Measurements from ENCODE around the gene WDR83.

DNA sequence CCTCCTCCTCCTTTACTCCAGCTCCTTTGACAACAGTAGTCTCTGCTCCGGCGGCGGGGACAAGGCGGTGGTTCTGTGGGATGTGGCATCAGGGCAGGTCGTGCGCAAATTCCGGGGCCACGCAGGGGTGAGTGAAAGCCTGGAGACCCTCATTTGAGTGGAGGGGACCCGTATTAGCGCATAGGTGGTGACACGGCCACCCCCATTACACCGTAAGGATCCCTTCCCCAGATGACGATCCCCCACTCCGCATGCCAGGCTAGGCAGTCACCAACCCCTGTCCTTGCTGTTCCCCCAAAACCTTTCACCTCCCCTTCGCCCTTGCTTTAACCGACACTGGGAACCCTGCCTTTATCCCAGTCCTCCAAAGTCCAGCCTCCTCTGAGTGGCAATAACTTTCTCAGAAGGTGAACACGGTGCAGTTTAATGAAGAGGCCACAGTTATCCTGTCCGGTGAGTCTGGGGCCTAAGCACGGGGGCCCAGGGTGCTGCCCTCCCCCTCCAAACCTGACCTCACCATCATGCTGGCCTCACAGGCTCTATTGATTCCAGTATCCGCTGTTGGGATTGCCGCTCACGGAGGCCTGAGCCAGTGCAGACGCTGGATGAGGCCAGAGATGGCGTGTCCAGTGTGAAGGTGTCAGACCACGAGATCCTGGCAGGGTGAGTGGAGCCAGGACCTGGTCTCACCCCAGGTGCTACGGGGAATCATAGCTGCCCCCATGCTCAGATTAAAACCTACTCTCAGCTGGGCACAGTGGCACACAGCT, 3.7 kb downstream of the WDR83 start:
- TF ChIP-seq, protein P1, sequence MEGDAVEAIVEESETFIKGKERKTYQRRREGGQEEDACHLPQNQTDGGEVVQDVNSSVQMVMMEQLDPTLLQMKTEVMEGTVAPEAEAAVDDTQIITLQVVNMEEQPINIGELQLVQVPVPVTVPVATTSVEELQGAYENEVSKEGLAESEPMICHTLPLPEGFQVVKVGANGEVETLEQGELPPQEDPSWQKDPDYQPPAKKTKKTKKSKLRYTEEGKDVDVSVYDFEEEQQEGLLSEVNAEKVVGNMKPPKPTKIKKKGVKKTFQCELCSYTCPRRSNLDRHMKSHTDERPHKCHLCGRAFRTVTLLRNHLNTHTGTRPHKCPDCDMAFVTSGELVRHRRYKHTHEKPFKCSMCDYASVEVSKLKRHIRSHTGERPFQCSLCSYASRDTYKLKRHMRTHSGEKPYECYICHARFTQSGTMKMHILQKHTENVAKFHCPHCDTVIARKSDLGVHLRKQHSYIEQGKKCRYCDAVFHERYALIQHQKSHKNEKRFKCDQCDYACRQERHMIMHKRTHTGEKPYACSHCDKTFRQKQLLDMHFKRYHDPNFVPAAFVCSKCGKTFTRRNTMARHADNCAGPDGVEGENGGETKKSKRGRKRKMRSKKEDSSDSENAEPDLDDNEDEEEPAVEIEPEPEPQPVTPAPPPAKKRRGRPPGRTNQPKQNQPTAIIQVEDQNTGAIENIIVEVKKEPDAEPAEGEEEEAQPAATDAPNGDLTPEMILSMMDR (IDR thresholded peaks at IDR 0.05), result no peak
- no peak for TF ChIP-seq POLR2A (IDR thresholded peaks at IDR 0.05)

All from lower leg skin (tissue), 3 donors.